Activated B cell treated with CpG ODN at 0.5 μM for 24 hours (primary cell): Measurements from ENCODE around the gene KYNU. TPM values are rescaled to one million over a fixed set of nuclear protein-coding genes. Genes with fewer than 3 reads are reported as not detected.
"Not testable (repeated sequence)": the region's sequence is repeated elsewhere in the genome, so short reads cannot be mapped to it uniquely, and the experiment has no call there.

ENCODE experiments used
- ATAC-seq: fragments of 200-7000 bp; cut with Tn5 transposase; one replicate; pipeline ENCODE4 v1.10.0; 2021; ENCODE audit warnings: low read depth, mild to moderate bottlenecking, moderate library complexity
- CTCF ChIA-PET: fragments of 350-600 bp; sonication (Branson Sonifier 250); formaldehyde crosslinking; loops from one replicate; lab custom pipeline; 2021; ENCODE audit warnings: antibody characterized with exemption; lab: Charles Lee
- POLR2A ChIA-PET: fragments of 350-600 bp; sonication (Branson Sonifier 250); formaldehyde crosslinking; loops from one replicate; lab custom pipeline; 2021; ENCODE audit warnings: antibody characterized with exemption; lab: Charles Lee
- DNase-seq: peaks from one replicate; pipeline ENCODE4 v3.0.0; 2022
- H3K27ac Mint-ChIP-seq: one replicate; pipeline ENCODE4 v1.8.0; 2020; ENCODE audit warnings: mixed read lengths
- H3K27me3 Mint-ChIP-seq: one replicate; pipeline ENCODE4 v1.8.0; 2021; ENCODE audit warnings: mixed read lengths
- H3K36me3 Mint-ChIP-seq: one replicate; pipeline ENCODE4 v1.8.0; 2021; ENCODE audit warnings: low read depth, mixed read lengths
- H3K4me1 Mint-ChIP-seq: one replicate; pipeline ENCODE4 v1.8.0; 2021; ENCODE audit warnings: mixed read lengths
- H3K4me3 Mint-ChIP-seq: one replicate; pipeline ENCODE4 v1.8.0; 2020; ENCODE audit warnings: mild to moderate bottlenecking, mixed read lengths
- H3K9me3 Mint-ChIP-seq: one replicate; pipeline ENCODE4 v1.8.0; 2020; ENCODE audit warnings: mixed read lengths
- CTCF ChIP-seq: fragments of 200-600 bp; IDR thresholded peaks from one replicate; pipeline ENCODE4 v1.8.0; 2022; ENCODE audit warnings: antibody characterized with exemption, mild to moderate bottlenecking
- intact Hi-C: fragments of 100-400 bp; cut with micrococcal nuclease; formaldehyde crosslinking; loops from one replicate; pipeline ENCODE4 v1.15.1; 2024
- total RNA-seq: library from RNA; stranded (reverse); gene quantifications from 2 replicates; pipeline ENCODE4 v1.2.3, GENCODE V29; 2022

The KYNU gene
- total RNA-seq, 1 donor from 2014 or later, result 43.8 TPM

GRCh38 chr2:142885543-142885942 lies 8.1 kb downstream of the KYNU start:
- no peaks in the 10 kb centered on the region for H3K27me3 Mint-ChIP-seq
- H3K4me3 Mint-ChIP-seq, result no peak overlapping the region
- DNase-seq, result no peak
- ATAC-seq, result no peak
- H3K36me3 Mint-ChIP-seq, result peaks cover 66% of the 10 kb centered on the region
- intact Hi-C loops, result no loop called here
- TF ChIP-seq CTCF, result no peak
- no peak overlapping the region for H3K27ac Mint-ChIP-seq
- ChIA-PET POLR2A (no interaction called here), CTCF (no interaction called here)
- H3K4me1 Mint-ChIP-seq, result peaks cover 52% of the 10 kb centered on the region
- peaks cover 2% of the 10 kb centered on the region for H3K9me3 Mint-ChIP-seq

- POLR2A ChIA-PET, result no interaction called here
- H3K36me3 Mint-ChIP-seq, result peaks cover 66% of the 10 kb centered on the region
- CTCF ChIA-PET, result no interaction called here
- H3K27me3 Mint-ChIP-seq, result no peaks in the 10 kb centered on the region
- intact Hi-C loops, result no loop called here
- ATAC-seq (peak; percentile 77), DNase-seq (no peak)
- H3K9me3 Mint-ChIP-seq, result no peaks in the 10 kb centered on the region
- peaks cover 55% of the 10 kb centered on the region for H3K4me1 Mint-ChIP-seq
- H3K4me3 Mint-ChIP-seq, result no peak overlapping the region
- no peak for TF ChIP-seq CTCF
- H3K27ac Mint-ChIP-seq, result peak overlapping the region; percentile 57
Observed at GRCh38 chr2:142892715-142893114, 15.3 kb downstream of the KYNU start.

- intact Hi-C loops, result no loop called here
- CTCF ChIA-PET, result no interaction called here
- H3K27ac Mint-ChIP-seq, result peak overlapping the region; percentile 57
- H3K4me1 Mint-ChIP-seq, result peaks cover 56% of the 10 kb centered on the region
- H3K27me3 Mint-ChIP-seq, result no peaks in the 10 kb centered on the region
- peaks cover 72% of the 10 kb centered on the region for H3K36me3 Mint-ChIP-seq
- TF ChIP-seq CTCF, result no peak
- ATAC-seq (no peak), DNase-seq (no peak)
- H3K4me3 Mint-ChIP-seq, result no peak overlapping the region
- POLR2A ChIA-PET, result no interaction called here
- H3K9me3 Mint-ChIP-seq, result no peaks in the 10 kb centered on the region
Observed at GRCh38 chr2:142893241-142893640, 15.8 kb downstream of the KYNU start.

- Mint-ChIP-seq H3K36me3 (peaks cover 82% of the 10 kb centered on the region), H3K27ac (no peak overlapping the region), H3K4me3 (no peak overlapping the region), H3K9me3 (no peaks in the 10 kb centered on the region), H3K4me1 (peaks cover 39% of the 10 kb centered on the region), H3K27me3 (no peaks in the 10 kb centered on the region)
- intact Hi-C loops, result no loop called here
- no peak for TF ChIP-seq CTCF
- ChIA-PET POLR2A (no interaction called here), CTCF (no interaction called here)
- DNase-seq (no peak), ATAC-seq (no peak)
Observed at GRCh38 chr2:142897807-142898206, 20.3 kb downstream of the KYNU start.

GRCh38 chr2:142900327-142900726 lies 22.9 kb downstream of the KYNU start:
- CTCF ChIA-PET, result interaction anchor here (0.6 kb wide), 1 partner anchor 88 kb away, joined by 3 read pairs; no protein-coding TSS in a partner anchor
- not testable (repeated sequence) for DNase-seq, ATAC-seq

GRCh38 chr2:142901780-142902179 lies 24.3 kb downstream of the KYNU start:
- CTCF ChIA-PET, result no interaction called here
- no peak overlapping the region for H3K4me3 Mint-ChIP-seq
- H3K4me1 Mint-ChIP-seq, result peaks cover 38% of the 10 kb centered on the region
- POLR2A ChIA-PET, result no interaction called here
- no peaks in the 10 kb centered on the region for H3K9me3 Mint-ChIP-seq
- DNase-seq, result no peak
- H3K36me3 Mint-ChIP-seq, result peaks cover 79% of the 10 kb centered on the region
- intact Hi-C loops, result no loop called here
- H3K27ac Mint-ChIP-seq, result no peak overlapping the region
- no peak for ATAC-seq
- H3K27me3 Mint-ChIP-seq, result no peaks in the 10 kb centered on the region
- no peak for TF ChIP-seq CTCF

More at GRCh38 chr2:142900327-142900726, 22.9 kb downstream of the KYNU start:
- intact Hi-C loops, H3K27me3 Mint-ChIP-seq, H3K9me3 Mint-ChIP-seq, POLR2A ChIA-PET, H3K4me3 Mint-ChIP-seq, H3K27ac Mint-ChIP-seq: not testable (repeated sequence)
- H3K4me1 Mint-ChIP-seq, result peaks cover 39% of the 10 kb centered on the region
- H3K36me3 Mint-ChIP-seq, result peaks cover 80% of the 10 kb centered on the region

- intact Hi-C loops, H3K27me3 Mint-ChIP-seq, CTCF ChIA-PET, DNase-seq, H3K9me3 Mint-ChIP-seq, POLR2A ChIA-PET, H3K27ac Mint-ChIP-seq, ATAC-seq, H3K4me3 Mint-ChIP-seq: not testable (repeated sequence)
- Mint-ChIP-seq H3K36me3 (peaks cover 76% of the 10 kb centered on the region), H3K4me1 (peaks cover 50% of the 10 kb centered on the region)
Observed at GRCh38 chr2:142903726-142904125, 26.3 kb downstream of the KYNU start.
